ENCODE data around the gene ITPKB. TPM values are rescaled to one million over a fixed set of nuclear protein-coding genes. Genes with fewer than 3 reads are reported as not detected.

Gene ITPKB
- total and polyA plus RNA-seq, 7 donors = 1.4 to 80.9 (median 52.4) TPM

DNA sequence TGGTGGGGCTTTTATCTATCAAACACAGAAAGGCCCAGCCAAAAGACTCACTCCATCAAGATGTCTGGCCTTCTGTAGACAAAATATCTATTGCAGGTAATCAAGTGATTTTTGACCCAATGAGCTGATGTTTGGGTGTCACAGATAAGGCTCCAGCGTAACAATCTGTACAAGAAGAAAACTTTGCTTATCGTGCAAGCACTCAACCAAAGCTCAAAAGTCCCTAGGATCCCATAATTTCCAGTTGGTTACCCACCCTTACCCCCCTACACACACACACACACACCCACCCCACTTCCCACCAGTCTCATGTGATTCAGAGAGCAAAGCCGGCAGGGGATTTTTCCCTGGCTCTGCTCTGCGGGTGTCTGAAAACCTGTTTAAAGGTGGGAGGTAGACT, 5.8 kb downstream of the ITPKB start:
- TF ChIP-seq POLR2AphosphoS5 (IDR thresholded peaks at IDR 0.05) = no peak
- no peak for TF ChIP-seq POLR2A (IDR thresholded peaks at IDR 0.05)
- TF ChIP-seq, protein P1, sequence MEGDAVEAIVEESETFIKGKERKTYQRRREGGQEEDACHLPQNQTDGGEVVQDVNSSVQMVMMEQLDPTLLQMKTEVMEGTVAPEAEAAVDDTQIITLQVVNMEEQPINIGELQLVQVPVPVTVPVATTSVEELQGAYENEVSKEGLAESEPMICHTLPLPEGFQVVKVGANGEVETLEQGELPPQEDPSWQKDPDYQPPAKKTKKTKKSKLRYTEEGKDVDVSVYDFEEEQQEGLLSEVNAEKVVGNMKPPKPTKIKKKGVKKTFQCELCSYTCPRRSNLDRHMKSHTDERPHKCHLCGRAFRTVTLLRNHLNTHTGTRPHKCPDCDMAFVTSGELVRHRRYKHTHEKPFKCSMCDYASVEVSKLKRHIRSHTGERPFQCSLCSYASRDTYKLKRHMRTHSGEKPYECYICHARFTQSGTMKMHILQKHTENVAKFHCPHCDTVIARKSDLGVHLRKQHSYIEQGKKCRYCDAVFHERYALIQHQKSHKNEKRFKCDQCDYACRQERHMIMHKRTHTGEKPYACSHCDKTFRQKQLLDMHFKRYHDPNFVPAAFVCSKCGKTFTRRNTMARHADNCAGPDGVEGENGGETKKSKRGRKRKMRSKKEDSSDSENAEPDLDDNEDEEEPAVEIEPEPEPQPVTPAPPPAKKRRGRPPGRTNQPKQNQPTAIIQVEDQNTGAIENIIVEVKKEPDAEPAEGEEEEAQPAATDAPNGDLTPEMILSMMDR (IDR thresholded peaks at IDR 0.05) = no peak
- no peak for TF ChIP-seq EP300 (IDR thresholded peaks at IDR 0.05)
- Histone ChIP-seq H3K27me3 (no peaks in the 10 kb centered on the region), H3K4me3 (peak overlapping the region; percentile 12 to 94 (median 86)), H3K9me3 (no peaks in the 10 kb centered on the region), H3K27ac (peak overlapping the region; percentile 90 to 97 (median 94)), H3K4me1 (peaks cover 0 to 86% (median 75%) of the 10 kb centered on the region in 4 donors), H3K36me3 (peaks cover 0 to 21% (median 3%) of the 10 kb centered on the region in 4 donors)
- 52 to 87% methylated on average over 4 of the region's 4 CpGs for WGBS, 2 donors
- DNase-seq = no peak
- intact Hi-C loops (cut with DNase I) = no loop called here

DNA sequence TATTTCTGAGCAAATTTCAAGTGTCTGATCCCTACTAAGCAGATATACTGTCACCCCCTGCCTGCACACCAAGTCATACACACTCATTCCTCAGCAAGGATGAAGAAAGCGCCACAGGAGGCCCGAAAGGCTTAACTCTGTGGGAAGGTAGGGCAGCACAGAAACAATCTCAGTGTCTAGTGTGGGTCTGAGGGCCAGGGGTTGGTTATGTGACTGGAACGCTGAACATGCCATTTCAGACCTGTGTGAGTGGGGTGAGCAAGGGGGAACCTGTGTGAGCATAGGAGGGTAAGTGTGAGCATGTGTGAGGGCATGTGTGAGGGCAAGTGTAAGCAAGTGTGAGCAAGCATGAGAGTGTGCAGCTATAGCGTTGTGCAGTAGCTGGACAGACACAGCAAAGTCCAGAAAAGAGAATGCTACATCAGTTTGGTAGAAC, 6.2 kb downstream of the ITPKB start:
- no peaks in the 10 kb centered on the region for H3K9me3 ChIP-seq
- peaks cover 0 to 21% (median 3%) of the 10 kb centered on the region in 4 donors for H3K36me3 ChIP-seq
- peaks cover 0 to 90% (median 79%) of the 10 kb centered on the region in 4 donors for H3K4me1 ChIP-seq
- intact Hi-C loops (cut with DNase I) = no loop called here
- DNase-seq = no peak
- WGBS, 2 donors = 56 to 83% methylated on average over 4 of the region's 4 CpGs
- no peak for TF ChIP-seq POLR2A (IDR thresholded peaks at IDR 0.05)
- no peak for TF ChIP-seq EP300 (IDR thresholded peaks at IDR 0.05)
- TF ChIP-seq, protein P1 (IDR thresholded peaks at IDR 0.05) = no peak
- no peak for TF ChIP-seq POLR2AphosphoS5 (IDR thresholded peaks at IDR 0.05)
- no peaks in the 10 kb centered on the region for H3K27me3 ChIP-seq
- peak overlapping the region; percentile 90 to 97 (median 94) for H3K27ac ChIP-seq
- H3K4me3 ChIP-seq = peak overlapping the region; percentile 12 to 94 (median 86)

GRCh38 chr1:226731257-226731893, 7.7 kb downstream of the ITPKB start:
- Histone ChIP-seq H3K36me3 (peaks cover 0 to 21% (median 3%) of the 10 kb centered on the region in 4 donors), H3K27me3 (no peaks in the 10 kb centered on the region), H3K4me1 (peaks cover 0 to 99% (median 89%) of the 10 kb centered on the region in 4 donors), H3K27ac (peak overlapping the region; percentile 90 to 97 (median 94)), H3K4me3 (peak overlapping the region in 3 of 4 donors; percentile 9 to 85 (median 13)), H3K9me3 (no peaks in the 10 kb centered on the region)
- WGBS, 2 donors = 53 to 82% methylated on average over 3 of the region's 3 CpGs
- intact Hi-C loops (cut with DNase I) = no loop called here
- TF ChIP-seq, protein P1 (IDR thresholded peaks at IDR 0.05) = no peak
- TF ChIP-seq POLR2AphosphoS5 (IDR thresholded peaks at IDR 0.05) = no peak
- TF ChIP-seq POLR2A (IDR thresholded peaks at IDR 0.05) = no peak
- TF ChIP-seq EP300 (IDR thresholded peaks at IDR 0.05) = no peak
- DNase-seq = no peak

GRCh38 chr1:226730836-226731235, 8.2 kb downstream of the ITPKB start:
- H3K27ac ChIP-seq = peak overlapping the region; percentile 90 to 97 (median 94)
- H3K36me3 ChIP-seq = peaks cover 0 to 20% (median 3%) of the 10 kb centered on the region in 4 donors
- peaks cover 0 to 98% (median 88%) of the 10 kb centered on the region in 4 donors for H3K4me1 ChIP-seq
- DNase-seq = no peak
- no peaks in the 10 kb centered on the region for H3K9me3 ChIP-seq
- TF ChIP-seq POLR2A (IDR thresholded peaks at IDR 0.05) = no peak
- TF ChIP-seq, protein P1 (IDR thresholded peaks at IDR 0.05) = no peak
- no peak for TF ChIP-seq EP300 (IDR thresholded peaks at IDR 0.05)
- TF ChIP-seq POLR2AphosphoS5 (IDR thresholded peaks at IDR 0.05) = no peak
- intact Hi-C loops (cut with DNase I) = no loop called here
- WGBS, 2 donors = 61 to 83% methylated on average over 3 of the region's 3 CpGs
- H3K27me3 ChIP-seq = no peaks in the 10 kb centered on the region
- peak overlapping the region in 1 of 4 donors; percentile 13 for H3K4me3 ChIP-seq
